Activated T-cell treated with anti-CD3 and anti-CD28 coated beads, Interleukin-2, amount 50 U/mL, for 48 hours (primary cell): ENCODE measurements around the gene MAML3.
"Not testable (repeated sequence)": the region's sequence is repeated elsewhere in the genome, so short reads cannot be mapped to it uniquely, and the experiment has no call there.

Source experiments
- DNase-seq, 2 experiments: peaks; one replicate each; pipeline ENCODE4 v3.0.0-alpha.2; 2020

The MAML3 gene

GRCh38 chr4:139956507-139957017, 197.4 kb downstream of the MAML3 start:
- DNase-seq, result no peak

- no peak for DNase-seq
Measured at GRCh38 chr4:139955600-139955999, 198.4 kb downstream of the MAML3 start.

DNA sequence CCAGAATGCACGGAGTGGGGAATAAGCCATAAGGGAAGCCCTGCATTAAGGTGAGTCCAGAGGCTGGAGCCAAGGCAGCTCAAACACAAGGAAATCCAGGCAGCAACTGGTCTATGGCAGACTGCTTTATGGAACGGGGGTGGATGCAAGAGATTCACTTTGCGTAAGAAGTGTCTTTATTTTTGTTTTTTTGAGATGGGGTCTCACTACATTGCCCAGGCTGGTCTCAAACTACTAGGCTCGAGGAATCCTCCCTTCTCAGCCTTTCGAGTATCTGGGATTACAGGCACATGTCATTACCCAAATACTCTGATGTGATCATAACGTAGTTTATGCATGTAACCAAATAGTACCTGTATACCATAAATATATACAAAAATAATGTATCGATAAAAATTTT, 199.5 kb downstream of the MAML3 start:
- no peak for DNase-seq

GRCh38 chr4:139951021-139951420, 203.0 kb downstream of the MAML3 start:
- peak; percentile 43 to 49 for DNase-seq

GRCh38 chr4:139950568-139950967, 203.4 kb downstream of the MAML3 start:
- peak; percentile 62 to 67 for DNase-seq

GRCh38 chr4:139944916-139945315, 209.1 kb downstream of the MAML3 start:
- not testable (repeated sequence) for DNase-seq

GRCh38 chr4:139943277-139943676, 210.7 kb downstream of the MAML3 start:
- no peak for DNase-seq

GRCh38 chr4:139942241-139942640, 211.7 kb downstream of the MAML3 start:
- no peak for DNase-seq

GRCh38 chr4:139940600-139940999, 213.4 kb downstream of the MAML3 start:
- DNase-seq, result no peak

DNA sequence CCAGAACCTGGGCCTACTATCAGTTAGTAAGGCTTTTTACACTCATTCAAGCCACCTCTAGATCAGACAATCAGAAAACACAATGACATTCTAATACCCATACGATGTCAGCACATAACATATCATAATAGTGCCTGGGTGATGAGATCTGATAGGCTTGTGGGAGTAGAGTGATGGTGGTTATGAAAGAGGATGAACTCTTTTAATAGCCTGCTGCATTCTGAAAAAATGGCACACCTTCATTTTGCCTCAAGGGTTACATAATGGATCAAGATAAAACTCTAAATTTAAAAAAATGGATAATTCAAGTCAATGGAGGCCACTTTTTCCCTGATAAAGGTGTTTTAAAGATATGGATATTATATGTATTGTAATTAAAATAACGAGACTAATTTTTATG, 215.6 kb downstream of the MAML3 start:
- DNase-seq, result no peak

DNA sequence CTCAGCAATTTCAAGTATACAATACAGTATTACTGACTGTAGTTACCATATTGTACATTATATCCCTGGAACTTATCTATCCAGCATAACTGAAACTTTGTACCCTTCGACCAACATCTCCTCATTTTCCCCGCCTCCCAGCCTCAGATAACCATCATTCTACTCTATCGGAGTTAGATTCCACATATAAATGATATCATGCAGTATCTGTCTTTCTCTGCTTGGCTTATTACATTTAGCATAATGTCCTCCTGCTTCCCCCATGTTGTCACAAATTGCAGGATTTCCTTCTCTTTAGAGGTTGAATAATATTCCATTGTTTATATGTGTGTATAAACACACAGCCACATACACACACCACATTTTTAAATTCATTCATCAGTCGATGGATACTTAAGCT, 218.1 kb downstream of the MAML3 start:
- no peak for DNase-seq

DNA sequence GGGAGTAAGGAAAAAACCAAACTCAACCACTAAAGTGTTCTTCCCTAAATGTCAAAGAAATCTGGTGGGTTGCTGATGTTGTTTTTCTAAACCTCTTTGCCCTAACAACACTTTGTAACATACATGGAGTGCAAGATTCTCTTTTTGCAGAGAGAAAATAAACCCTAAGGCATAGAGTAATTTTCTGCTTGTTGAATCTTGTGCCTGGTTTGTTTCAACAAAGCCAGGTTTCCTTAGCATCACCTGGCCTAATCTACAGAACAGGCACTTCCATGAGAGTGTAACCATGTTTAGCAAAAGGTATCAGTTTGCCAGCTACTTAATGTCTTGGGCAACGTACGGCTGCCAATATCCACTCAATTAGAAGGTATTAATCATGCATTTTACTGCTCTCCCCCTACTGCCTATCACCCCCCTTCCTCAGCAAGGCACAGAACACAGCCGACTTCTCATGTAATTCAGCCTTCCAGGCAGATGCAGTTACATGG, 219.2 kb downstream of the MAML3 start:
- no peak for DNase-seq

DNA sequence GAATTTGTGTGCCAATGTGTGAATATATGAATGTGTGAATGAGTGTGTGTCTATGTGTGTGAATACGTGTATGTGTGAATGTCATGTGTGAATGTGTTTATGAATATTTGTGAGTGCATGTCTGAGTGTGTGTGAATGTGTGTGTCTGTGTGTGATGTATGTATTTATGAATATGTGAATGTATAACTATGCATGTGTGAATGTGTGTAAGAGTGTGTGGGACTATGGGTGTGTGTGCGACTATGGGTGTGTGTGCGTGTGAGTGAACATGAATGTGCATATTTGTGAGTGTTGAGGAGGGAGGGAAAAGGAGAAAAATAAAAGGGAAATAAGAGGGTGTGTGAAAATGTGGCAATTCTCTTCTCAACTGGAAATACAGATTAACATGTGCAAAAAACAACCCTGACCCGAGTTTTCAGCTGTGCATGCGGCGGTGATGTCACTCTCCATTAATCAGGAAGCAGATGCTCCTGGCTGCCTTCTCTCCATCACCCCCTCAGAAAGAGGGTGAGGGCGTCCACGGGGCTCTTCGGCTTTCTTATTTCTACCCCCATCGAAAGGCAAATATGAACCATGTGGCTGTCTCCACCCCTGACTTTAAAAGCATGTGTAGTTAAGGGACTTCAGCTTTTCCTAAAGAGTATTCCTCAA, 219.8 kb downstream of the MAML3 start:
- DNase-seq, result no peak

DNA sequence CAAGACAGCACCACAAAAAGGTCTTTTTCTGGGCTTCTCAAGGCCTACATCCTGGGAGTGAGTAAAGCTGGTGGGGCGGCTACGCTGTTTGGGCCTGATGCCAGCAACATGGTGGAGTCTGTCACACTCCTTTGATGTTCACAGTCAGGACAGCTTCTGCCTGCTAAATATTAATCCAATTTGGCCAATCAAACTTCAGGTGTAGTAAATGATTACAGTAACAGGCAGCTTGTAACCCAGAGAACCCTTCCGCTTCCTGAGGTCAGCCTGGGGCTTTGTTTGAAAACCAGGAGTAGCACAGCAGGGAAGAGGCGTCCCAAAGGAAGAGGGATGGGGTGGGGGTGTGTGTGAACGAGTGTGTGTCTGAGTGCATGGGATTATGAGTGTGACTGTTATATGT, 220.4 kb downstream of the MAML3 start:
- DNase-seq, result no peak

- no peak for DNase-seq
Measured at GRCh38 chr4:139933104-139933503, 220.9 kb downstream of the MAML3 start.

GRCh38 chr4:139924782-139925181, 229.2 kb downstream of the MAML3 start:
- DNase-seq, result no peak

DNA sequence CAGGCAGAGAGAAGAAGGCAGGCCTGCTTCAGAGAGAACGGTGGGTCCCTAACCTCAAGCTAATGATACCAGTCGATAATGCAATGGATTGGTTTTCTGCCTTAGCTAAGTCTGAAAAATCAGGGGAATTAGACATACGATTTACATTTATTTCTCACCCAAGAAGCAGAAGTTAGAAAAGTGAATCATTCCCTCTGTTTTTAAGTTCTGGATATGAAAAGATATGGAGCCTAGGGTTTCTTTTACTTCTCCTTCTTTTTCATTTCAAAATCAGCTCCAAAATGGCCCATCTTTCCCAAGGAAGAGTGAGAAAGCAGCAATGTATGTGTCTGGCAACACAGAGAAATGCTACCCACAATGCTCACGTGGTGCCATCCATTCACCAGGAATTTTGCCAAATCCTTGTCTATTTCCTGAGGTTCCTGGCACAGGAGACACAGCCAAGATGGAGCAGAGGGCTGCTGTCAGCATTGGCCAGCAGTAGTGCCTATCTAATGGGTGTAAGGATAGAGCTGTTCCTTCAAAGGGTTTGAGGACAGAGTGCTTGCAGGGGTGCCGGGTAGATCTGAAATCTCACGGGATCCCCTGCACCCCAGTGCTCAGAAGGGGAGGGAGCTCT, 231.5 kb downstream of the MAML3 start:
- no peak for DNase-seq

DNA sequence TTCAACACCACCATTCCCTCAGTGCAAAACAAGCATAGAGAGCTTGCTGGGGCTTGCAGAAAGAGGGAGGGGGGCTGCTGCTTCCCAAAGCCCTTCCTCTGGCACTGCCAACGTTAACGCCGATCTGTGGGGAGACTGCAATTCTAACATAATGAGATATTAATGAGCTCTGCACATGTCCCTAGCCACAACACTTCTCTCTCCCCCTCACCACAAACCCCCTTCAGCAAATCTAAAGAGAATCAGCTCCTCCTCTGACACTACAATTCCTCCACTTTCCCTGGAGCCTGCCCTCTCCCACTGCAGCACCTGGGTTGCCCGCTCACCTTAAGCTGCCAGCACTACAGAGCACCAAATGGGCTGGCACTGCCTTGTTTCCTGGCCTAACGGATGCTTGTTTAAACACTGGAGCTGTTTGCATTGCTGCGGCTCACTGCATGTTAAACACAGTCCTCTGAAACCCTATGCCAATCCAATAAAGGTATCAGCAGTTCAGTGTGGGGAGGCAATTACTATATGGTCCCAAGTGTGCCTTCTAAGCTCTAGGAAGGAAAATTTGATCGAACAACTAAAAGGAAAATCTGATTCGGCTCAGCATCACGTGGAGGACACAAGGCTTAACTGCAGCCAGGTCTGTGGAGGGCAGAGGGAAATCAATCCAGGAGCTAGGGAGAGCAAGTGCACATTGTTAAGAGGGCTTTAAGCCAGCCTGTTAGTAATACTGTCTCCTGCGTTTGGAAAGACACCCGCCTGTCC, 232.4 kb downstream of the MAML3 start:
- no peak for DNase-seq

DNA sequence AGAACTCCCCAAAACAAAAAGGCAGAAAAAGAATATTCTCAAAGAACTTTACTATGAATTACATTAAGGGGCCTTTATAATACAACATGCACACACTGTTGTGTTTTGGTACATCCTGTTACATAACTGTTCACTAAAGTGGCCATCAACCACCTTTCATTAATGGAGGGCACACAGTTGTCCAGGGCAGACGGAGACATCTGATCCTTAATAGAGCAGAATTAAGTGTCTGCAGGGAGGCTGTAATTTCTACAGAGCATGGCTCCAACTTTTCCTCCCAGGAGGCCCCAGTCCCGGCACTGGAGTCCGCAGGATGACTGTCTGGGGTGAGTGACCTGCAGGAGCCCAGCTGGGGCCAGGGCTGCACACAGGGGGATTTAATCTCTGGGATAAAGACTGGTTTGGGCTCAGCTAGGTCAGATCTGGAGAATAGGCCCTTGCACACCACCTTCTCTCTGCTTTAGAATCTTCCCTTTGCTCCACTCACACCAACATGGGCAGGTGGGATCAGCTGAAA, 233.4 kb downstream of the MAML3 start:
- no peak for DNase-seq

GRCh38 chr4:139919521-139919920, 234.5 kb downstream of the MAML3 start:
- no peak for DNase-seq

DNA sequence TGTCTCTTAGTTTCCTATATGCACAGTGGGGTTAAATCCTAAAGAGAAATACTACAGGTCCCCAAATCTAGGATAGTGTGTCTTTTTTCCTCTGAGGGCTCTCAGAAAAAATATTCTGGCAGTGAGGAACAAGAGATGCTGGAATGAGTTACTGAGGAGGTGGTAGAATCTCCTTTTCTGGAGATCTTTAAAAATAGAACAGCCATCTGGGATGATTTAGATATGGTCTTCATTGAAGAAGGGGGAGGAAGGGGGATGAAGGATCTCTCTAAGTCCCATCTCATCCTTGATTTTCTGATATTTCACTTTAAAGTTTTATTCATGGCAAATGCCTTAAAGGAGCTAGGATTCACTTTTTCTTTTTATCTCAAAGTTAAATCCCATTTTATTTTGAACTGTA, 235.0 kb downstream of the MAML3 start:
- DNase-seq, result no peak

DNA sequence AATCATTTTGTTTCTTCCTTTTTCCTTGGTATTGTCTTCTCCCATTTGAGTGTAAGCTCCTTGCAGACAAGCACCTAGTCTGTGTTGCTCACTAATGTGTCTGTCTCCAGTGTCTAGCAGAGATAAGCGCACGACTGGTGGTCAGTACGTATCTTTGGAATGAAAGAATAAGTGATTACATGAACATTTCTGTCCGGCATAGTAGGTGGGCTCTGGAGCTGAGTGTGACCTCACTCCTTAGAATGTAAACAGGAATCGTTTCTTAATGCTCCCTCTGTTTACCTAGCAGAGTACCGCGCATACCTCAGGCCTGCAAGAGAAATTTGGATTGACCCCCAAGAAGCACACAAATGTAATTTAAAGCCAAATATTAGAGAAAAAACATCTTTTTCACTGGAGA, 235.4 kb downstream of the MAML3 start:
- DNase-seq, result no peak

DNA sequence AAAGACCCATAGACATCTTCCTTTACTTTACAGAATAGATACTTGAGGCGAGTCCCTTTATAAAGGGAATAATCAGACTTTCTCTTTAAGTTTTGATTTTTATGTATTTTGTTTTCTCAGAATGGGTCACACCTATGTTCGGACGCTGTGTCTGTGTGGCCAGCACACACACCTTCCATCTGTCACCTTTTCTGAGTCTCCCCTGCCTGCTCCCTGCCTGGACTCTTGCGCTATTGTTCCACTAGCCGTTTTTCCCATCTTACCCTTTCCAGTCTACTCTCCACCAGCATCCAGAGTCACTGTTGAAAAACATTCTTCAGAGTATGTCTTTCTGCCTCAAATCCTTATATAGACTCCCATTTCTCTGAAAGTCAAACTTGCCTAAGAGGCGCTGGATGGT, 236.1 kb downstream of the MAML3 start:
- no peak for DNase-seq

GRCh38 chr4:139916041-139916440, 237.9 kb downstream of the MAML3 start:
- DNase-seq, result no peak
